IMR-90 (cell line): Measurements from ENCODE around the gene LRRC15. TPM values are rescaled to one million over a fixed set of nuclear protein-coding genes. Genes with fewer than 3 reads are reported as not detected.

Source experiments
- ATAC-seq: fragments of 200-7000 bp; cut with Tn5 transposase; 2 replicates; pipeline ENCODE4 v1.9.1; 2020; ENCODE audit warnings: low read depth, mild to moderate bottlenecking, moderate library complexity
- BruUV-seq: library from RNA; stranded (reverse); fragments of 400-500 nt; replicated peaks from 2 replicates; lab custom pipeline; 2021; lab: Mats Ljungman, UMichigan
- CTCF ChIA-PET: fragments of 300-600 bp; formaldehyde crosslinking; extraction: SDS; loops from one replicate; lab custom pipeline; 2021; ENCODE audit warnings: antibody characterized with exemption; lab: Yijun Ruan, JAX
- POLR2A ChIA-PET: fragments of 300-600 bp; sonication (Branson Sonifier 250); formaldehyde crosslinking; loops from one replicate; lab custom pipeline; 2022; ENCODE audit warnings: antibody characterized with exemption; ENCODE audit not compliant: unreplicated experiment; lab: Charles Lee
- DNase-seq: peaks from one replicate; pipeline ENCODE4 v3.0.0; 2013
- H2AFZ ChIP-seq: replicated peaks from 2 replicates; pipeline ENCODE3; 2013; ENCODE audit warnings: low read length, mild to moderate bottlenecking; ENCODE audit not compliant: poor library complexity
- H2AK5ac ChIP-seq: 2 replicates; pipeline ENCODE4 v1.6.1; 2013; ENCODE audit warnings: low read depth, low read length, inconsistent platforms
- H2AK9ac ChIP-seq: replicated peaks from 2 replicates; pipeline ENCODE3; 2013; ENCODE audit warnings: mild to moderate bottlenecking, low read depth, low read length, moderate library complexity; ENCODE audit not compliant: poor library complexity
- H2BK120ac ChIP-seq: 2 replicates; pipeline ENCODE4 v1.6.1; 2013; ENCODE audit warnings: low read depth, low read length, inconsistent platforms
- H2BK15ac ChIP-seq: 3 replicates; pipeline ENCODE4 v1.6.1; 2013; ENCODE audit warnings: low read depth, low read length, inconsistent platforms
- H2BK20ac ChIP-seq: 2 replicates; pipeline ENCODE4 v1.6.1; 2013; ENCODE audit warnings: low read depth, mild to moderate bottlenecking, inconsistent platforms, low read length, moderate library complexity
- H2BK5ac ChIP-seq: 2 replicates; pipeline ENCODE4 v1.6.1; 2013; ENCODE audit warnings: mild to moderate bottlenecking, low read depth, low read length, inconsistent platforms; ENCODE audit not compliant: poor library complexity, severe bottlenecking
- H3K14ac ChIP-seq: replicated peaks from 2 replicates; pipeline ENCODE4 v1.6.1; 2013; ENCODE audit warnings: low read depth, low read length, inconsistent platforms
- H3K18ac ChIP-seq: 2 replicates; pipeline ENCODE4 v1.6.1; 2013; ENCODE audit warnings: low read depth, low read length, control low read depth
- H3K23ac ChIP-seq: 2 replicates; pipeline ENCODE4 v1.6.1; 2013; ENCODE audit warnings: low read depth, low read length, inconsistent platforms
- H3K27ac ChIP-seq: 2 replicates; pipeline ENCODE4 v1.5.1; 2013; ENCODE audit warnings: mild to moderate bottlenecking, control low read depth, low read length; ENCODE audit not compliant: insufficient read depth
- H3K27me3 ChIP-seq: 2 replicates; pipeline ENCODE4 v1.6.1; 2013; ENCODE audit warnings: low read length; ENCODE audit not compliant: control insufficient read depth, insufficient read depth
- H3K36me3 ChIP-seq: 2 replicates; pipeline ENCODE4 v1.6.1; 2013; ENCODE audit warnings: low read length, mixed read lengths; ENCODE audit not compliant: control insufficient read depth, insufficient read depth
- H3K4ac ChIP-seq: 2 replicates; pipeline ENCODE4 v1.6.1; 2013; ENCODE audit warnings: low read depth, low read length, inconsistent platforms
- H3K4me1 ChIP-seq: 2 replicates; pipeline ENCODE4 v1.6.1; 2013; ENCODE audit warnings: low read length, mixed read lengths; ENCODE audit not compliant: control insufficient read depth, insufficient read depth
- H3K4me2 ChIP-seq: 2 replicates; pipeline ENCODE4 v1.6.1; 2013; ENCODE audit warnings: low read depth, mild to moderate bottlenecking, control low read depth, low read length, moderate library complexity
- H3K4me3 ChIP-seq: 2 replicates; pipeline ENCODE4 v1.5.1; 2013; ENCODE audit warnings: low read depth, mild to moderate bottlenecking, control low read depth, low read length, moderate library complexity; ENCODE audit not compliant: insufficient read depth
- H3K56ac ChIP-seq: 2 replicates; pipeline ENCODE4 v1.6.1; 2013; ENCODE audit warnings: low read length, inconsistent platforms; ENCODE audit not compliant: insufficient read depth; ENCODE audit errors: extremely low read depth
- H3K79me1 ChIP-seq, 2 experiments: 2 replicates each; pipeline ENCODE4 v1.6.1; 2013; ENCODE audit warnings: low read length in 2 of 2, inconsistent platforms in 1 of 2, low read depth in 1 of 2
- H3K9ac ChIP-seq: 2 replicates; pipeline ENCODE4 v1.6.1; 2013; ENCODE audit warnings: low read depth, low read length, control low read depth
- H3K9me1 ChIP-seq: 2 replicates; pipeline ENCODE4 v1.6.1; 2013; ENCODE audit warnings: low read length, inconsistent platforms; ENCODE audit not compliant: insufficient read depth
- H3K9me3 ChIP-seq: 2 replicates; pipeline ENCODE4 v1.6.1; 2013; ENCODE audit warnings: low read length; ENCODE audit not compliant: control insufficient read depth, insufficient read depth
- H4K20me1 ChIP-seq: 2 replicates; pipeline ENCODE4 v1.6.1; 2013; ENCODE audit warnings: low read length, inconsistent platforms; ENCODE audit not compliant: insufficient read depth
- H4K5ac ChIP-seq: 2 replicates; pipeline ENCODE4 v1.6.1; 2013; ENCODE audit warnings: mild to moderate bottlenecking, low read depth, low read length, control low read depth
- H4K8ac ChIP-seq, 2 experiments: 2 replicates each; pipeline ENCODE4 v1.6.1; 2013; ENCODE audit warnings: low read depth in 2 of 2, low read length in 2 of 2, control low read depth in 1 of 2, inconsistent platforms in 1 of 2
- H4K91ac ChIP-seq: 2 replicates; pipeline ENCODE4 v1.6.1; 2013; ENCODE audit warnings: low read depth, low read length, inconsistent platforms; ENCODE audit not compliant: insufficient read depth
- BHLHE40 ChIP-seq: fragments of 150-350 bp; IDR thresholded peaks from 2 replicates; pipeline ENCODE4 v1.6.1; 2016; ENCODE audit warnings: mild to moderate bottlenecking, low read depth, low read length
- CEBPB ChIP-seq: IDR thresholded peaks from 2 replicates; pipeline ENCODE4 v1.6.1; 2012; ENCODE audit warnings: low read depth, low read length, improper control_type of control experiment
- FOS ChIP-seq: fragments of 150-350 bp; IDR thresholded peaks from 2 replicates; pipeline ENCODE4 v1.6.1; 2016; ENCODE audit warnings: low read depth, low read length
- MAFK ChIP-seq: IDR thresholded peaks from 2 replicates; pipeline ENCODE4 v1.6.1; 2012; ENCODE audit warnings: low read depth, low read length, improper control_type of control experiment
- MAZ ChIP-seq: IDR thresholded peaks from 2 replicates; pipeline ENCODE4 v1.6.1; 2012; ENCODE audit warnings: low read depth, mild to moderate bottlenecking, low read length, improper control_type of control experiment, moderate library complexity, borderline replicate concordance
- NFE2L2 ChIP-seq: fragments of 150-350 bp; IDR thresholded peaks from 2 replicates; pipeline ENCODE4 v1.6.1; 2016; ENCODE audit warnings: low read depth, mild to moderate bottlenecking, low read length
- POLR2A ChIP-seq: IDR thresholded peaks from 2 replicates; pipeline ENCODE4 v1.6.1; 2012; ENCODE audit warnings: mild to moderate bottlenecking, low read depth, low read length
- RFX5 ChIP-seq: IDR thresholded peaks from 2 replicates; pipeline ENCODE4 v1.8.0; 2012; ENCODE audit warnings: low read depth, mild to moderate bottlenecking, low read length, moderate library complexity
- SMC3 ChIP-seq: fragments of 150-350 bp; IDR thresholded peaks from 2 replicates; pipeline ENCODE4 v1.6.1; 2016; ENCODE audit warnings: low read depth, mild to moderate bottlenecking, antibody characterized with exemption, low read length, moderate library complexity
- WGBS, 2 experiments: methylation state at CpG; one replicate each; pipeline versions ENCODE4 v1.1.5 to v1.1.7; 2013; ENCODE audit warnings: missing lambda C conversion rate in 2 of 2; ENCODE audit not compliant: insufficient read length in 1 of 2; ENCODE audit errors: extremely low coverage in 2 of 2; 5-methylcytosine and 5-hydroxymethylcytosine counted together
- dilution Hi-C: fragments of 300-500 bp; cut with HindIII; formaldehyde crosslinking; loops from one replicate; pipeline ENCODE4 v1.14.3; 2018; ENCODE audit warnings: low sequenced_read_pairs; ENCODE audit not compliant: unreplicated experiment
- in situ Hi-C: fragments of 300-500 bp; cut with MboI; formaldehyde crosslinking; loops from 3 replicates; pipeline ENCODE4 v1.14.3; 2019; ENCODE audit warnings: low sequenced_read_pairs, inconsistent platforms, mixed read lengths
- intact Hi-C: fragments of 100-400 bp; cut with micrococcal nuclease; formaldehyde crosslinking; loops from 2 replicates; pipeline ENCODE4 v1.10.0; 2022
- polyA plus RNA-seq, 3 experiments: library from polyadenylated mRNA; depleted of rRNA; stranded (reverse); fragments of >200 nt; gene quantifications; 2 replicates each; pipeline ENCODE4 v1.2.3, GENCODE V29; 2012; ENCODE audit warnings: low replicate concordance in 1 of 3
- total RNA-seq: library from RNA; depleted of rRNA; stranded (reverse); fragments of >200 nt; gene quantifications from 2 replicates; pipeline ENCODE4 v1.2.3, GENCODE V29; 2012
- TF ChIP-seq, protein P1 (sequence below): fragments of 150-350 bp; IDR thresholded peaks from 2 replicates; pipeline ENCODE4 v1.6.1; 2016; ENCODE audit warnings: low read depth, mild to moderate bottlenecking, low read length, moderate library complexity, borderline replicate concordance
- TF ChIP-seq, protein P2 (sequence below): conservative IDR thresholded peaks from 2 replicates; pipeline ENCODE4 v1.5.1; 2012; ENCODE audit warnings: mild to moderate bottlenecking, low read depth, low read length, improper control_type of control experiment
- TF ChIP-seq, protein P3 (sequence below): fragments of 150-350 bp; IDR thresholded peaks from 2 replicates; pipeline ENCODE4 v1.6.1; 2017; ENCODE audit warnings: mild to moderate bottlenecking, antibody characterized with exemption, low read length, low read depth

The LRRC15 gene
- total and polyA plus RNA-seq, 2 of the 4 experiments (the other 2 are of a cell fraction): 2.5 to 9.0 TPM

DNA sequence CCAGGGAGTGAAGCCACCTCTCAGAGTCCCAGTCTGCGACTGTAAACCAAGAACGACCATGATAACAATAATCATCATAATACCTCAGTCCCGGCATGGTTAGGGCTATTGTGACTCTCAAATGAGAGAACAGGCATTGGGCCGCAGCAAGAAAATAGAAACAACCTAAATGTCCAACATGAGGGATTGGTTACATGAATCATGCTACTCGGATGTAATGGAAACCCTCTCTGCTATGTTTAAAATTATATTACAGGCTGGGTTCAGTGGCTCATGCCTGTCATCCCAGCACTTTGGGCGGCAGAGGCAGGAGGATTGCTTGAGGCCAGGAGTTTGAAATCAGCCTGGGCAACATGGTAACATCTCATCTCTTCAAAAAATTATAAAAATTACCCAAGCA lies 21.2 kb downstream of the LRRC15 start:
- H3K79me1 ChIP-seq: no peaks in the 10 kb centered on the region
- H2AK9ac ChIP-seq: no peak overlapping the region
- peaks cover 5% of the 10 kb centered on the region for H3K4me1 ChIP-seq
- TF ChIP-seq, protein P1, sequence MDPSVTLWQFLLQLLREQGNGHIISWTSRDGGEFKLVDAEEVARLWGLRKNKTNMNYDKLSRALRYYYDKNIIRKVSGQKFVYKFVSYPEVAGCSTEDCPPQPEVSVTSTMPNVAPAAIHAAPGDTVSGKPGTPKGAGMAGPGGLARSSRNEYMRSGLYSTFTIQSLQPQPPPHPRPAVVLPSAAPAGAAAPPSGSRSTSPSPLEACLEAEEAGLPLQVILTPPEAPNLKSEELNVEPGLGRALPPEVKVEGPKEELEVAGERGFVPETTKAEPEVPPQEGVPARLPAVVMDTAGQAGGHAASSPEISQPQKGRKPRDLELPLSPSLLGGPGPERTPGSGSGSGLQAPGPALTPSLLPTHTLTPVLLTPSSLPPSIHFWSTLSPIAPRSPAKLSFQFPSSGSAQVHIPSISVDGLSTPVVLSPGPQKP: no peak
- TF ChIP-seq RFX5: no peak
- TF ChIP-seq SMC3: no peak
- no peak for TF ChIP-seq NFE2L2
- no peak for TF ChIP-seq FOS
- TF ChIP-seq, protein P2, sequence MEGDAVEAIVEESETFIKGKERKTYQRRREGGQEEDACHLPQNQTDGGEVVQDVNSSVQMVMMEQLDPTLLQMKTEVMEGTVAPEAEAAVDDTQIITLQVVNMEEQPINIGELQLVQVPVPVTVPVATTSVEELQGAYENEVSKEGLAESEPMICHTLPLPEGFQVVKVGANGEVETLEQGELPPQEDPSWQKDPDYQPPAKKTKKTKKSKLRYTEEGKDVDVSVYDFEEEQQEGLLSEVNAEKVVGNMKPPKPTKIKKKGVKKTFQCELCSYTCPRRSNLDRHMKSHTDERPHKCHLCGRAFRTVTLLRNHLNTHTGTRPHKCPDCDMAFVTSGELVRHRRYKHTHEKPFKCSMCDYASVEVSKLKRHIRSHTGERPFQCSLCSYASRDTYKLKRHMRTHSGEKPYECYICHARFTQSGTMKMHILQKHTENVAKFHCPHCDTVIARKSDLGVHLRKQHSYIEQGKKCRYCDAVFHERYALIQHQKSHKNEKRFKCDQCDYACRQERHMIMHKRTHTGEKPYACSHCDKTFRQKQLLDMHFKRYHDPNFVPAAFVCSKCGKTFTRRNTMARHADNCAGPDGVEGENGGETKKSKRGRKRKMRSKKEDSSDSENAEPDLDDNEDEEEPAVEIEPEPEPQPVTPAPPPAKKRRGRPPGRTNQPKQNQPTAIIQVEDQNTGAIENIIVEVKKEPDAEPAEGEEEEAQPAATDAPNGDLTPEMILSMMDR: no peak
- TF ChIP-seq BHLHE40: no peak
- TF ChIP-seq MAFK: no peak
- TF ChIP-seq, protein P3, sequence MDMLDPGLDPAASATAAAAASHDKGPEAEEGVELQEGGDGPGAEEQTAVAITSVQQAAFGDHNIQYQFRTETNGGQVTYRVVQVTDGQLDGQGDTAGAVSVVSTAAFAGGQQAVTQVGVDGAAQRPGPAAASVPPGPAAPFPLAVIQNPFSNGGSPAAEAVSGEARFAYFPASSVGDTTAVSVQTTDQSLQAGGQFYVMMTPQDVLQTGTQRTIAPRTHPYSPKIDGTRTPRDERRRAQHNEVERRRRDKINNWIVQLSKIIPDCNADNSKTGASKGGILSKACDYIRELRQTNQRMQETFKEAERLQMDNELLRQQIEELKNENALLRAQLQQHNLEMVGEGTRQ: no peak
- TF ChIP-seq POLR2A: no peak
- no peak for TF ChIP-seq MAZ
- no peak for TF ChIP-seq CEBPB
- H2AK5ac ChIP-seq: no peak overlapping the region
- dilution Hi-C loops: no loop called here
- H3K9me1 ChIP-seq: peaks cover 14% of the 10 kb centered on the region
- H3K9ac ChIP-seq: no peak overlapping the region
- no TSS peak for BruUV-seq
- no peaks in the 10 kb centered on the region for H3K36me3 ChIP-seq
- H3K18ac ChIP-seq: no peak overlapping the region
- POLR2A ChIA-PET: interaction anchor here (0.6 kb wide), 1 partner anchor 48 kb away, joined by 5 read pairs; no protein-coding TSS in a partner anchor
- H2BK20ac ChIP-seq: no peak overlapping the region
- no peak overlapping the region for H3K56ac ChIP-seq
- H2BK15ac ChIP-seq: no peak overlapping the region
- no peak overlapping the region for H3K4ac ChIP-seq
- no peak overlapping the region for H2AFZ ChIP-seq
- no peak overlapping the region for H3K4me3 ChIP-seq
- CTCF ChIA-PET: no interaction called here
- no peaks in the 10 kb centered on the region for H3K27me3 ChIP-seq
- H3K23ac ChIP-seq: no peak overlapping the region
- intact Hi-C loops: no loop called here
- H3K14ac ChIP-seq: no peak overlapping the region
- H3K4me2 ChIP-seq: no peak overlapping the region
- no peak overlapping the region for H4K8ac ChIP-seq
- in situ Hi-C loops: loop anchor here (25.0 kb wide), 1 partner anchor 514 kb away; no protein-coding TSS in a partner anchor
- H2BK120ac ChIP-seq: no peak overlapping the region
- ATAC-seq: no peak
- H4K91ac ChIP-seq: no peak overlapping the region
- no peak overlapping the region for H4K5ac ChIP-seq
- H4K20me1 ChIP-seq: no peaks in the 10 kb centered on the region
- H3K27ac ChIP-seq: no peak overlapping the region
- DNase-seq: no peak
- H2BK5ac ChIP-seq: no peak overlapping the region
- H3K9me3 ChIP-seq: no peaks in the 10 kb centered on the region
- no CpG with 5 or more reads among the region's 6 CpGs for WGBS, 2 experiments
